ENCODE data around the gene ZNF431. TPM values are rescaled to one million over a fixed set of nuclear protein-coding genes. Genes with fewer than 3 reads are reported as not detected.
"Not testable (repeated sequence)": the region's sequence is repeated elsewhere in the genome, so short reads cannot be mapped to it uniquely, and the experiment has no call there.

ZNF431 gene
- polyA plus RNA-seq, 2 donors = 16.8 to 68.4 TPM

DNA sequence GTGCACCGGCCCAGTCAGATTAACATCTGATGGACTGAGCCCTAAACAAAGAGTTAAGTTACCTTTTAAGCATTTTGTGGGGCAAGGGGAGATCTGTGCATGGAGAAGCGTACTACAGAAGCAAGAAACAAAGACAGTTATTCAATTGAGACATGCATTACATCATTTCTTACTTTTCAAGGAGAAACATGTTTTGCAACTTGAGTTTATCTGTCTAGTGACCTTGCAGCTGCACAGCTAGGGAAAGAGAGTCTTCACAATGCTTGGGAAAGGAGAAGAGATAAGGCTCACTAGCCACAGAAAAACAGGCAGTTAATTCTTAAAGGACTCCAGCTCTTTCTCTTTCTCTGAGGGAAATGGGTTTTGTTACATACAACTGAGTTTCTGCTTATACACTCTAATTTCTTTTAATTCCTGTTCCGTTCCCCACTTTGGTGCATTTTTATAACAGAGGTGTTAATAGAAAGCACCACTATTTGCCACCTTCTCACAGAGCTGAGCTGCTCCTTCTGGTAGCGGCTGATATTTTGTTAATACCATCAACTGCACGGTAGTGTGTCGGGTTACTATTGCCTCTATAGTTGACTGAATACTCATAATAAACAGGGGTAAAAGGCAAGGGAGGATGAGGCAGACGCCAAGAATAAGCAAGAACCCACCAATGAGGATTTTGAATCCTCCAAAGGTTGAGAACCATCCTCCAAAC, 55.9 kb downstream of the ZNF431 start:
- 59 to 66% methylated on average over 7 of the region's 7 CpGs for WGBS, 2 donors

GRCh38 chr19:21202865-21203494, 61.1 kb downstream of the ZNF431 start:
- no peaks in the 10 kb centered on the region for H3K27me3 ChIP-seq (ENCODE audit: control insufficient read depth in 1 of 2, insufficient read depth in 2 of 2, low read length in 2 of 2)
- H3K9me3 ChIP-seq (ENCODE audit: control insufficient read depth in 2 of 2, insufficient read depth in 1 of 2, low read depth in 1 of 2, low read length in 1 of 2) = peaks cover 2 to 8% of the 10 kb centered on the region in 2 donors
- H3K4me1 ChIP-seq (ENCODE audit: control insufficient read depth in 2 of 2, insufficient read depth in 2 of 2, low read length in 1 of 2) = no peaks in the 10 kb centered on the region
- H3K4me3 ChIP-seq (ENCODE audit: low read depth in 1 of 2, low read length in 2 of 2) = no peak overlapping the region
- 42 to 52% methylated on average over 9 of the region's 9 CpGs for WGBS, 2 donors
- no peaks in the 10 kb centered on the region for H3K36me3 ChIP-seq (ENCODE audit: control insufficient read depth in 2 of 2, insufficient read depth in 2 of 2, low read length in 1 of 2)
- H3K27ac ChIP-seq (ENCODE audit: low read depth in 2 of 2, low read length in 1 of 2) = no peak overlapping the region

More for the DNA sequence above, 55.9 kb downstream of the ZNF431 start:
- H3K27ac ChIP-seq (ENCODE audit: low read depth in 2 of 2, low read length in 1 of 2) = no peak overlapping the region
- peaks cover 0 to 4% of the 10 kb centered on the region in 2 donors for H3K9me3 ChIP-seq (ENCODE audit: control insufficient read depth in 2 of 2, insufficient read depth in 1 of 2, low read depth in 1 of 2, low read length in 1 of 2)
- H3K36me3 ChIP-seq (ENCODE audit: control insufficient read depth in 2 of 2, insufficient read depth in 2 of 2, low read length in 1 of 2) = no peaks in the 10 kb centered on the region
- no peak overlapping the region for H3K4me3 ChIP-seq (ENCODE audit: low read depth in 1 of 2, low read length in 2 of 2)
- no peaks in the 10 kb centered on the region for H3K27me3 ChIP-seq (ENCODE audit: control insufficient read depth in 1 of 2, insufficient read depth in 2 of 2, low read length in 2 of 2)
- no peaks in the 10 kb centered on the region for H3K4me1 ChIP-seq (ENCODE audit: control insufficient read depth in 2 of 2, insufficient read depth in 2 of 2, low read length in 1 of 2)

DNA sequence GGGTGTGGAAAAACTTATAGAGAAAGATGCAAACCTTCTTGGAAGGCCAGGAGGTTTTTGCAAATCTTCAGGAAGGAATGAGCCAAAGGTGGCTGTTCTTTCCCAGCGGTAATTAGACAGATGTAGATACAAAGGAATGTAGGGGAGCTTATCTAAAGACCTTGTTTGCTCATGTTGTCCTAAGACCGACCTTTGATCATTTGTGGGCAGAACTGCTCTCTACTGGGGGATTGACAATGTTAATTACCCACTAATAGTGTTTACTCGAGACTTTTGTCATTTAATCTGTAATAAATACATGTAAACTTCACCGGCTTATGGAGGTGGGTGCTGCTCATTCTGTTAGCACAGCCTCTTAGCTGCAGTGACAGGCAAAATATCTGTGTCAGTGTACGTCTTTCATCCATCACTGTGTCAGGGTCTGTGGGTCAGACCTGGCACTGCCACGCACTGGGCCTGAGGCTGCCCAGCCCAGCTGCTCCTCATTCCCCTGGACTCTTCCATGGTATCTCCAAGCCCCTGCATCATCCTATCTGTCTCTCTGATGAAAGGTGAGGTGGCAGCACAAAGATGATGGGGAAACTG, 68.3 kb downstream of the ZNF431 start:
- no peaks in the 10 kb centered on the region for H3K27me3 ChIP-seq (ENCODE audit: control insufficient read depth in 1 of 2, insufficient read depth in 2 of 2, low read length in 2 of 2)
- WGBS, 2 donors = 13 to 32% methylated on average over 6 of the region's 6 CpGs
- H3K9me3 ChIP-seq (ENCODE audit: control insufficient read depth in 2 of 2, insufficient read depth in 1 of 2, low read depth in 1 of 2, low read length in 1 of 2) = peaks cover 0 to 7% of the 10 kb centered on the region in 2 donors
- no peak overlapping the region for H3K4me3 ChIP-seq (ENCODE audit: low read depth in 1 of 2, low read length in 2 of 2)
- no peak overlapping the region for H3K27ac ChIP-seq (ENCODE audit: low read depth in 2 of 2, low read length in 1 of 2)
- H3K4me1 ChIP-seq (ENCODE audit: control insufficient read depth in 2 of 2, insufficient read depth in 2 of 2, low read length in 1 of 2) = no peaks in the 10 kb centered on the region
- no peaks in the 10 kb centered on the region for H3K36me3 ChIP-seq (ENCODE audit: control insufficient read depth in 2 of 2, insufficient read depth in 2 of 2, low read length in 1 of 2)

- no peak overlapping the region for H3K27ac ChIP-seq (ENCODE audit: low read depth in 2 of 2, low read length in 1 of 2)
These were observed 79.9 kb downstream of the ZNF431 start for GRCh38 chr19:21221693-21222092.

GRCh38 chr19:21229938-21230337, 88.1 kb downstream of the ZNF431 start:
- not testable (repeated sequence) for H3K27ac ChIP-seq (ENCODE audit: low read depth in 2 of 2, low read length in 1 of 2); H3K4me3 ChIP-seq (ENCODE audit: low read depth in 1 of 2, low read length in 2 of 2); H3K4me1 ChIP-seq (ENCODE audit: control insufficient read depth in 2 of 2, insufficient read depth in 2 of 2, low read length in 1 of 2); H3K36me3 ChIP-seq (ENCODE audit: control insufficient read depth in 2 of 2, insufficient read depth in 2 of 2, low read length in 1 of 2); H3K27me3 ChIP-seq (ENCODE audit: control insufficient read depth in 1 of 2, insufficient read depth in 2 of 2, low read length in 2 of 2); H3K9me3 ChIP-seq (ENCODE audit: control insufficient read depth in 2 of 2, insufficient read depth in 1 of 2, low read depth in 1 of 2, low read length in 1 of 2)
- 83 to 85% methylated on average over 3 of the region's 3 CpGs for WGBS, 2 donors

More at GRCh38 chr19:21221693-21222092, 79.9 kb downstream of the ZNF431 start:
- no peaks in the 10 kb centered on the region for H3K4me1 ChIP-seq (ENCODE audit: control insufficient read depth in 2 of 2, insufficient read depth in 2 of 2, low read length in 1 of 2)
- H3K36me3 ChIP-seq (ENCODE audit: control insufficient read depth in 2 of 2, insufficient read depth in 2 of 2, low read length in 1 of 2) = no peaks in the 10 kb centered on the region
- H3K27me3 ChIP-seq (ENCODE audit: control insufficient read depth in 1 of 2, insufficient read depth in 2 of 2, low read length in 2 of 2) = no peaks in the 10 kb centered on the region
- no peak overlapping the region for H3K4me3 ChIP-seq (ENCODE audit: low read depth in 1 of 2, low read length in 2 of 2)
- no peaks in the 10 kb centered on the region for H3K9me3 ChIP-seq (ENCODE audit: control insufficient read depth in 2 of 2, insufficient read depth in 1 of 2, low read depth in 1 of 2, low read length in 1 of 2)

DNA sequence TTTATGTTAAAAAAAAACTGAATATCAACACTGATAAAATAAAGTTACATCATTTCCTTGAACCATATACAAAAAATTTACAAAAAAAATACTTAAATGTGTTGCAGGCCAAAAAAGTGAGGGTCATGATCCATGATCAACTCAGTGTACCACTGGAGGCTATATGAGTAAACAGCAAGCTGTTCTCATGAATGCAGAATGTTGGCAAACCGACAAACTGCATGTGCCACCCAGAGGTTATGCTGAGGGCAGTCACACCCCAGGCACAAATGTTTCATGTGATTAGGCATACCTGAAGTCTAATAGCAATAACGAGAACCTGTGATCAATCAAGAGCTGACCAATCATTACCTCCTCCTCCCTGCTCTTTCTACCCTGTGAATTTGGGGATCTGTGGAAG, 91.9 kb downstream of the ZNF431 start:
- 82 to 84% methylated on average over 2 of the region's 2 CpGs for WGBS, 2 donors
- Histone ChIP-seq H3K27ac (ENCODE audit: low read depth in 2 of 2, low read length in 1 of 2) (no peak overlapping the region), H3K4me1 (ENCODE audit: control insufficient read depth in 2 of 2, insufficient read depth in 2 of 2, low read length in 1 of 2) (no peaks in the 10 kb centered on the region), H3K9me3 (ENCODE audit: control insufficient read depth in 2 of 2, insufficient read depth in 1 of 2, low read depth in 1 of 2, low read length in 1 of 2) (peaks cover 0 to 2% of the 10 kb centered on the region in 2 donors), H3K27me3 (ENCODE audit: control insufficient read depth in 1 of 2, insufficient read depth in 2 of 2, low read length in 2 of 2) (no peaks in the 10 kb centered on the region), H3K36me3 (ENCODE audit: control insufficient read depth in 2 of 2, insufficient read depth in 2 of 2, low read length in 1 of 2) (no peaks in the 10 kb centered on the region), H3K4me3 (ENCODE audit: low read depth in 1 of 2, low read length in 2 of 2) (no peak overlapping the region)

DNA sequence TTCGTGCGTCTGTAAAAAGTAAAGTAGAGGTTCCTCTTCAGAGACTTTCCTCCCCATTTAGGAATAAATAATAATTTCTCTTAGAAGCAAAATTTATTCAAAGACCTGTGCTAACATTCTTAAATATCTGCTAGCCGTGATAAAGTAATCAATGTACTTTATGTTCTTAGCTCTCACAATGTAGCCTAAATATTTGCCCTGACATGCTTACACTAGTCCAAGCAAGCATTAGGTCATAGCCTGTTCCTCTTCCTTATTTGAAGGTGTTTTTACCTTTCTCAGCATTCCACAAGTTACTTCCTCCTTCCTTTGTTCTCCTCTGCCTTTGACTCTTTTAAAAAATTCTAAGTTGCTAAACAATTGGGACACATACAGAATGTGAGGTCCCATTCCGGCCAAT, 94.9 kb downstream of the ZNF431 start:
- H3K4me3 ChIP-seq (ENCODE audit: low read depth in 1 of 2, low read length in 2 of 2); H3K9me3 ChIP-seq (ENCODE audit: control insufficient read depth in 2 of 2, insufficient read depth in 1 of 2, low read depth in 1 of 2, low read length in 1 of 2); H3K27me3 ChIP-seq (ENCODE audit: control insufficient read depth in 1 of 2, insufficient read depth in 2 of 2, low read length in 2 of 2); H3K36me3 ChIP-seq (ENCODE audit: control insufficient read depth in 2 of 2, insufficient read depth in 2 of 2, low read length in 1 of 2); H3K4me1 ChIP-seq (ENCODE audit: control insufficient read depth in 2 of 2, insufficient read depth in 2 of 2, low read length in 1 of 2): not testable (repeated sequence)
- WGBS, 2 donors = 66 to 71% methylated on average over 4 of the region's 4 CpGs
- peak overlapping the region in 1 of 2 donors; percentile 60 for H3K27ac ChIP-seq (ENCODE audit: low read depth in 2 of 2, low read length in 1 of 2)

DNA sequence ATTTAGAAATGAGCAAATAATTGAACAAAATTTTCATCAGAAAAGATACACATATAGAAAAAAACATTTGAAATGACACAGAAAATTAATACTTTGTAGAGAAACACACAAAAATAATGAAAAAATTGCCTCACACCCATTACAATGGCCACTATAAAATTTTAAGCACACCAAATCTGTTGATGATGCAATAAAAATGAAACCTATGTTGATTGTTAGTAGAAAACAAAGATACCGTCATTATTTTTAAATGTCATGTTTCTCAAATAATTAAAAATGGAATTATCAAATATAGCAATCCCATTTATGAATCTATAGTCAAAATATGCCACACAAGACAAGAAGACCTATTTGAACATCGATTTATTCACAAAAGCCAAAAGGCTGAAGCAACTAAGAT, 96.8 kb downstream of the ZNF431 start:
- H3K27me3 ChIP-seq (ENCODE audit: control insufficient read depth in 1 of 2, insufficient read depth in 2 of 2, low read length in 2 of 2) = no peaks in the 10 kb centered on the region
- H3K4me1 ChIP-seq (ENCODE audit: control insufficient read depth in 2 of 2, insufficient read depth in 2 of 2, low read length in 1 of 2) = no peaks in the 10 kb centered on the region
- no peak overlapping the region for H3K27ac ChIP-seq (ENCODE audit: low read depth in 2 of 2, low read length in 1 of 2)
- no peaks in the 10 kb centered on the region for H3K9me3 ChIP-seq (ENCODE audit: control insufficient read depth in 2 of 2, insufficient read depth in 1 of 2, low read depth in 1 of 2, low read length in 1 of 2)
- H3K4me3 ChIP-seq (ENCODE audit: low read depth in 1 of 2, low read length in 2 of 2) = no peak overlapping the region
- 83 to 91% methylated on average over 2 of the region's 2 CpGs for WGBS, 2 donors
- H3K36me3 ChIP-seq (ENCODE audit: control insufficient read depth in 2 of 2, insufficient read depth in 2 of 2, low read length in 1 of 2) = no peaks in the 10 kb centered on the region
